Keratinocyte (primary cell): Measurements from ENCODE around the gene UBQLN3. TPM values are rescaled to one million over a fixed set of nuclear protein-coding genes. Genes with fewer than 3 reads are reported as not detected.

Experiments
- DNase-seq: peaks from one replicate; pipeline ENCODE4 v3.0.0-alpha.2; 2011; ENCODE audit warnings: low read depth, missing footprints, low spot score
- FAIRE-seq: peaks from 2 replicates; lab custom pipeline; 2011; peaks lifted over from hg19 to GRCh38; lab: Jason Lieb, UNC
- H2AFZ ChIP-seq: 2 replicates; pipeline ENCODE4 v1.6.0; 2012; ENCODE audit warnings: low read length, control low read depth, inconsistent platforms; ENCODE audit not compliant: control insufficient read depth
- H3K27ac ChIP-seq: 2 replicates; pipeline ENCODE4 v1.5.1; 2011; ENCODE audit warnings: low read length; ENCODE audit not compliant: control insufficient read depth, insufficient read depth
- H3K27me3 ChIP-seq: 3 replicates; pipeline ENCODE4 v1.6.0; 2011; ENCODE audit warnings: low read length; ENCODE audit not compliant: control insufficient read depth, insufficient read depth; ENCODE audit errors: extremely low read depth
- H3K36me3 ChIP-seq, 2 experiments: 2 replicates in 1 of 2; 3 replicates in 1 of 2; pipeline ENCODE4 v1.5.1; 2011; ENCODE audit warnings: low read length in 2 of 2, mild to moderate bottlenecking in 1 of 2; ENCODE audit not compliant: control insufficient read depth in 2 of 2, insufficient read depth in 2 of 2; ENCODE audit errors: extremely low read depth in 1 of 2
- H3K4me1 ChIP-seq: 3 replicates; pipeline ENCODE4 v1.5.1; 2011; ENCODE audit warnings: low read length; ENCODE audit not compliant: control insufficient read depth, insufficient read depth; ENCODE audit errors: extremely low read depth
- H3K4me2 ChIP-seq: 3 replicates; pipeline ENCODE4 v1.6.0; 2011; ENCODE audit warnings: low read depth, low read length; ENCODE audit not compliant: control insufficient read depth, insufficient read depth; ENCODE audit errors: extremely low read depth
- H3K4me3 ChIP-seq, 3 experiments: fragments of 200-600 bp in 1 of 3; sonication (generic) in 1 of 3; 2 replicates in 2 of 3; 3 replicates in 1 of 3; pipeline ENCODE4 v1.5.1; 2011 to 2016; ENCODE audit warnings: low read length in 3 of 3, mild to moderate bottlenecking in 3 of 3, control low read depth in 2 of 3, inconsistent platforms in 1 of 3, low read depth in 1 of 3, mixed read lengths in 1 of 3, mixed run types in 1 of 3, moderate library complexity in 1 of 3; ENCODE audit not compliant: control insufficient read depth in 2 of 3, insufficient read depth in 2 of 3; ENCODE audit errors: extremely low read depth in 1 of 3
- H3K79me2 ChIP-seq: 2 replicates; pipeline ENCODE4 v1.6.0; 2012; ENCODE audit warnings: low read length; ENCODE audit not compliant: control insufficient read depth, insufficient read depth
- H3K9ac ChIP-seq: 3 replicates; pipeline ENCODE4 v1.6.0; 2011; ENCODE audit warnings: low read length; ENCODE audit not compliant: control insufficient read depth, insufficient read depth; ENCODE audit errors: extremely low read depth
- H3K9me1 ChIP-seq: 3 replicates; pipeline ENCODE4 v1.6.0; 2011; ENCODE audit warnings: low read length; ENCODE audit not compliant: control insufficient read depth, insufficient read depth; ENCODE audit errors: extremely low read depth
- H3K9me3 ChIP-seq: 2 replicates; pipeline ENCODE4 v1.5.1; 2012; ENCODE audit warnings: low read depth, low read length; ENCODE audit not compliant: control insufficient read depth
- H4K20me1 ChIP-seq: 3 replicates; pipeline ENCODE4 v1.6.0; 2011; ENCODE audit warnings: low read length; ENCODE audit not compliant: control insufficient read depth, insufficient read depth; ENCODE audit errors: extremely low read depth
- CTCF ChIP-seq, 3 experiments: IDR thresholded peaks in 1 of 3; conservative IDR thresholded peaks in 1 of 3; optimal IDR thresholded peaks in 1 of 3; 2 replicates in 2 of 3; 3 replicates in 1 of 3; pipeline versions ENCODE3 to v1.5.1; 2011; ENCODE audit warnings: low read length in 3 of 3, mild to moderate bottlenecking in 3 of 3, moderate library complexity in 2 of 3, control low read depth in 1 of 3, inconsistent platforms in 1 of 3; ENCODE audit not compliant: insufficient read depth in 2 of 3; ENCODE audit errors: extremely low read depth in 1 of 3
- EZH2 ChIP-seq: IDR thresholded peaks from one replicate; pipeline ENCODE4 v1.6.1; 2012; ENCODE audit warnings: inconsistent platforms, mild to moderate bottlenecking, low read length, moderate library complexity
- dilution Hi-C: fragments of 300-500 bp; cut with MboI; formaldehyde crosslinking; loops from one replicate; pipeline ENCODE4 v1.7.0; 2020; ENCODE audit warnings: low sequenced_read_pairs; ENCODE audit not compliant: extremely low pct_ligation_motif_present
- polyA plus RNA-seq, 5 experiments: library from polyadenylated mRNA; depleted of rRNA in 3 of 5; stranded (reverse) in 3 of 5; stranded (forward) in 1 of 5; unstranded in 1 of 5; fragments of >200 nt; gene quantifications; 1 replicate in 1 of 5; 2 replicates in 3 of 5; 3 replicates in 1 of 5; pipeline versions ENCODE4 v1.2.1 to v1.2.3, GENCODE V29; 2011 to 2012; ENCODE audit warnings: missing spikeins in 2 of 5, low read depth in 1 of 5, low replicate concordance in 1 of 5

UBQLN3 gene
- polyA plus RNA-seq, 1 donor (not counting 4 experiments of a cell fraction or from before 2014, with no cell fraction given): not detected

GRCh38 chr11:5500393-5500801 lies 9.4 kb downstream of the UBQLN3 start:
- Histone ChIP-seq H3K9me1 (no peaks in the 10 kb centered on the region), H3K79me2 (no peaks in the 10 kb centered on the region), H2AFZ (no peak overlapping the region), H3K9ac (no peak overlapping the region), H3K4me3 (no peak overlapping the region), H4K20me1 (no peaks in the 10 kb centered on the region), H3K9me3 (no peaks in the 10 kb centered on the region), H3K4me1 (no peaks in the 10 kb centered on the region), H3K27ac (no peak overlapping the region), H3K36me3 (no peaks in the 10 kb centered on the region), H3K27me3 (no peaks in the 10 kb centered on the region), H3K4me2 (no peak overlapping the region)
- dilution Hi-C loops: no loop called here
- DNase-seq (no peak), FAIRE-seq (no peak)
- TF ChIP-seq EZH2: no peak
- no peak for TF ChIP-seq CTCF (optimal IDR thresholded peaks at IDR 0.05 in 1 of 3, IDR thresholded peaks at IDR 0.05 in 1 of 3, conservative IDR thresholded peaks at IDR 0.05 in 1 of 3; ENCODE audit: extremely low read depth in 1 of 3, insufficient read depth in 2 of 3, low read length in 3 of 3)

- dilution Hi-C loops: no loop called here
- no peak for DNase-seq
- Histone ChIP-seq H3K4me1 (no peaks in the 10 kb centered on the region), H2AFZ (no peak overlapping the region), H3K27ac (no peak overlapping the region), H3K79me2 (no peaks in the 10 kb centered on the region), H3K9ac (no peak overlapping the region), H3K36me3 (no peaks in the 10 kb centered on the region), H3K9me1 (no peaks in the 10 kb centered on the region), H4K20me1 (no peaks in the 10 kb centered on the region), H3K9me3 (no peaks in the 10 kb centered on the region), H3K4me3 (no peak overlapping the region), H3K27me3 (no peaks in the 10 kb centered on the region), H3K4me2 (no peak overlapping the region)
- TF ChIP-seq EZH2: no peak
- no peak for TF ChIP-seq CTCF (optimal IDR thresholded peaks at IDR 0.05 in 1 of 3, IDR thresholded peaks at IDR 0.05 in 1 of 3, conservative IDR thresholded peaks at IDR 0.05 in 1 of 3; ENCODE audit: extremely low read depth in 1 of 3, insufficient read depth in 2 of 3, low read length in 3 of 3)
- FAIRE-seq: no peak
These were observed 10.1 kb downstream of the UBQLN3 start for GRCh38 chr11:5499671-5500070.
